Endometrial microvascular endothelial cells (primary cell): Measurements from ENCODE around the gene TAB2. TPM values are rescaled to one million over a fixed set of nuclear protein-coding genes. Genes with fewer than 3 reads are reported as not detected.

ENCODE experiments used
- total RNA-seq: library from RNA; depleted of rRNA; stranded (reverse); fragments of >200 nt; gene quantifications from one replicate; pipeline ENCODE4 v1.2.3, GENCODE V29; 2015; ENCODE audit errors: inconsistent ontology term

Gene TAB2
- total RNA-seq, 1 donor from 2014 or later = 26.1 TPM

Other genes starting within 250 kb of the TAB2 start
- gene SUMO4, start 82.5 kb downstream of the TAB2 start, total RNA-seq = not detected
- not detected for gene ZC3H12D, start 167.3 kb downstream of the TAB2 start, total RNA-seq
- gene PPIL4, start 228.3 kb downstream of the TAB2 start, total RNA-seq = 16.7 TPM
- 42.6 TPM for gene GINM1, start 248.7 kb downstream of the TAB2 start, total RNA-seq